Measurements from ENCODE around the gene GPAM. TPM values are rescaled to one million over a fixed set of nuclear protein-coding genes. Genes with fewer than 3 reads are reported as not detected.

Gene GPAM
- total RNA-seq, 2 experiments from 2014 or later: 6.5 to 7.5 TPM

GRCh38 chr10:112187527-112187926, 4.0 kb upstream of the GPAM start:
- no peak overlapping the region for H3K27ac Mint-ChIP-seq
- CTCF ChIA-PET: no interaction called here
- H3K9me3 Mint-ChIP-seq: peaks cover 9% of the 10 kb centered on the region

GRCh38 chr10:112185959-112186358, 2.4 kb upstream of the GPAM start:
- ChIA-PET CTCF (interaction anchor here (0.7 kb wide), 1 partner anchor 8 kb away, joined by 3 read pairs; no protein-coding TSS in a partner anchor), POLR2A (no interaction called here)
- Mint-ChIP-seq H3K4me3 (no peak overlapping the region), H3K4me1 (peaks cover 34% of the 10 kb centered on the region), H3K36me3 (ENCODE audit: low read depth) (peaks cover 5% of the 10 kb centered on the region), H3K9me3 (peaks cover 9% of the 10 kb centered on the region), H3K27me3 (peaks cover 19% of the 10 kb centered on the region), H3K27ac (no peak overlapping the region)
- no peak for DNase-seq

More at GRCh38 chr10:112187527-112187926, 4.0 kb upstream of the GPAM start:
- H3K4me1 Mint-ChIP-seq: peaks cover 29% of the 10 kb centered on the region
- H3K27me3 Mint-ChIP-seq: peaks cover 19% of the 10 kb centered on the region
- POLR2A ChIA-PET: no interaction called here
- peaks cover 5% of the 10 kb centered on the region for H3K36me3 Mint-ChIP-seq (ENCODE audit: low read depth)
- no peak overlapping the region for H3K4me3 Mint-ChIP-seq
- DNase-seq: no peak

GRCh38 chr10:112184379-112184778, 814 bp upstream of the GPAM start:
- Mint-ChIP-seq H3K27me3 (peaks cover 17% of the 10 kb centered on the region), H3K4me1 (peaks cover 34% of the 10 kb centered on the region), H3K27ac (peak overlapping the region; percentile 27), H3K4me3 (peak overlapping the region; percentile 81), H3K36me3 (ENCODE audit: low read depth) (peaks cover 10% of the 10 kb centered on the region), H3K9me3 (peaks cover 9% of the 10 kb centered on the region)
- no peak for DNase-seq
- CTCF ChIA-PET: no interaction called here
- POLR2A ChIA-PET: interaction anchor here (0.7 kb wide), 1 partner anchor 8 kb away, joined by 3 read pairs; no protein-coding TSS in a partner anchor

DNA sequence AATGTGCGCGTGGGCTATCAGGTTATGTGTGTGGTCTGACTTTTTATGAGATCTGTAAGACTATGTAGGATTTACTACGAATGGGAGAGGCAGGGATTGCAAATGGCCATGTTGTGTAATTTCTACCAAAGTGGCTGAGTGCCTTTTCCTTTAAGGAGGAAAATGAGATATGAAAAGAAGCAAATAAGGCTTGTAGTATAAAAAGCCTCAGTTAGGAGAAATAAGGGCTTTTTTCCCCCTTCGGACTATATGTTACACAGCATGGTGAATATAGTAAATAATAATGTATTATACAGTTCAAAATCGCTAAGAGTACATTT, 447 bp upstream of the GPAM start:
- H3K27ac Mint-ChIP-seq: peak overlapping the region; percentile 95
- peaks cover 17% of the 10 kb centered on the region for H3K27me3 Mint-ChIP-seq
- peaks cover 10% of the 10 kb centered on the region for H3K36me3 Mint-ChIP-seq (ENCODE audit: low read depth)
- peak overlapping the region; percentile 81 for H3K4me3 Mint-ChIP-seq
- H3K9me3 Mint-ChIP-seq: peaks cover 9% of the 10 kb centered on the region
- H3K4me1 Mint-ChIP-seq: peaks cover 34% of the 10 kb centered on the region
- DNase-seq: no peak
- ChIA-PET POLR2A (no interaction called here), CTCF (interaction anchor here (2.2 kb wide), 1 partner anchor 12 kb away, joined by 7 read pairs; no protein-coding TSS in a partner anchor)

DNA sequence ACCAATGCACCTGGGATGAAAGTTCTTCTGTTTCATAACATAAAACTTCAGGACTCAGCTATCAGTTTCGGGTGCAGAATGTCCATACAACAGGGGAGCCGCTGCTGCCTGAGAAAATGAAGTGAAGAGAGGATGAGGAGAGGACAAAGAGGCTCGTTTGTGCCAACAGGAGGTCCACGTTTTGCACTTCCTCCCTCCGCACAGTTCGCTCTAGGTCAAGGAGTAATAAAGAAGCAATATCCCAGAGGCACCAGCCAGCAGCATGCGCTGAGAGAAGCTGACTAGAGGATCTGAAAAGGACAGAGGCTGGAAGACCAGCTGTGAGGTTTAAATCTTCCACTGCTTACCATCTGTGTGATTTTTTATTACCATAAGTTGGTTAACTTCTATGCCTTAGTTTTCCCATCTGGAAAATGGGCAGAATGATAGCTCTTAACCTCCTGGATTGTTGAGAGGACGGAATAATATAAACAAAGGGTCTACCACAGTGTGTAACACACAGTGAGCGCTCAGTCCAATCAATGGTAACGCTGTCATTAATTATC, 709 bp downstream of the GPAM start:
- POLR2A ChIA-PET: no interaction called here
- Mint-ChIP-seq H3K4me1 (peaks cover 34% of the 10 kb centered on the region), H3K27me3 (peaks cover 9% of the 10 kb centered on the region)

DNA sequence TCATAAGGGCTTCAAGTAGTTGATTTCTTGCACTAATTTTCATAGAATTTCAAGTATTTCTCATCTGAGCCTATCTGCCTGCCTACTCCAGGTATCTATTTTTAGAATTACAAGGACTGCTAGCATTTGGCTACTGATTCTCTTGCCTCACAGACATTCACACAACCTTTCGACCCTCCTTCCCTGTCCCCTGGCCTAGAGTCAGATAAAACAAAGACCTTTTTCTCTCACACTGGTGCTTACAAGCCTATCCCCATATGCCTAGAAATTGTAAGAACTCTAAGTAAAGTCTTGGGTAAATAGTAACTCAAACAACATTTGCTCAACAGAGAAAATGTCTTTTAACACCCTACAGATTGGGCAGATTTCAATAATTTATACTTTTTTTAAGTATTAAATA, 6.3 kb downstream of the GPAM start:
- DNase-seq: no peak
- POLR2A ChIA-PET: no interaction called here
- Mint-ChIP-seq H3K27me3 (no peaks in the 10 kb centered on the region), H3K27ac (no peak overlapping the region), H3K36me3 (ENCODE audit: low read depth) (peaks cover 19% of the 10 kb centered on the region), H3K4me1 (peaks cover 3% of the 10 kb centered on the region), H3K9me3 (no peaks in the 10 kb centered on the region), H3K4me3 (no peak overlapping the region)
- CTCF ChIA-PET: no interaction called here

More for the DNA sequence above, 709 bp downstream of the GPAM start:
- Mint-ChIP-seq H3K36me3 (ENCODE audit: low read depth) (peaks cover 13% of the 10 kb centered on the region), H3K9me3 (peaks cover 9% of the 10 kb centered on the region), H3K4me3 (peak overlapping the region; percentile 81), H3K27ac (peak overlapping the region; percentile 95)
- CTCF ChIA-PET: interaction anchor here (0.9 to 2.2 kb wide), 3 partner anchors 11 to 46 kb away, joined by 3 to 7 read pairs (median 4); no protein-coding TSS in a partner anchor
- DNase-seq: no peak

- H3K4me3 Mint-ChIP-seq: no peak overlapping the region
- no peak overlapping the region for H3K27ac Mint-ChIP-seq
- no peak for DNase-seq
- peaks cover 1% of the 10 kb centered on the region for H3K4me1 Mint-ChIP-seq
- peaks cover 19% of the 10 kb centered on the region for H3K36me3 Mint-ChIP-seq (ENCODE audit: low read depth)
- ChIA-PET POLR2A (interaction anchor here (0.6 kb wide), 1 partner anchor 8 kb away, joined by 3 read pairs; no protein-coding TSS in a partner anchor), CTCF (interaction anchor here (0.9 to 1.3 kb wide), 2 partner anchors 9 to 16 kb away, joined by 3 to 4 read pairs; no protein-coding TSS in a partner anchor)
- no peaks in the 10 kb centered on the region for H3K9me3 Mint-ChIP-seq
- no peaks in the 10 kb centered on the region for H3K27me3 Mint-ChIP-seq
These were observed 7.0 kb downstream of the GPAM start for GRCh38 chr10:112176543-112176942.

- Mint-ChIP-seq H3K36me3 (ENCODE audit: low read depth) (peaks cover 21% of the 10 kb centered on the region), H3K27me3 (no peaks in the 10 kb centered on the region), H3K4me3 (no peak overlapping the region), H3K27ac (no peak overlapping the region), H3K4me1 (no peaks in the 10 kb centered on the region), H3K9me3 (no peaks in the 10 kb centered on the region)
- CTCF ChIA-PET: interaction anchor here (1.3 kb wide), 1 partner anchor 15 kb away, joined by 4 read pairs; no protein-coding TSS in a partner anchor
- DNase-seq: no peak
- POLR2A ChIA-PET: no interaction called here
These were observed 8.2 kb downstream of the GPAM start for GRCh38 chr10:112175409-112175808.

- H3K27me3 Mint-ChIP-seq: no peaks in the 10 kb centered on the region
- H3K27ac Mint-ChIP-seq: no peak overlapping the region
- DNase-seq: no peak
- ChIA-PET POLR2A (no interaction called here), CTCF (interaction anchor here (1.2 kb wide), 1 partner anchor 12 kb away, joined by 4 read pairs; no protein-coding TSS in a partner anchor)
- no peak overlapping the region for H3K4me3 Mint-ChIP-seq
- no peaks in the 10 kb centered on the region for H3K9me3 Mint-ChIP-seq
- peaks cover 18% of the 10 kb centered on the region for H3K36me3 Mint-ChIP-seq (ENCODE audit: low read depth)
- H3K4me1 Mint-ChIP-seq: no peaks in the 10 kb centered on the region
These were observed 10.4 kb downstream of the GPAM start for GRCh38 chr10:112173206-112173605.

- ChIA-PET POLR2A (no interaction called here), CTCF (no interaction called here)
- no peak for DNase-seq
- H3K27ac Mint-ChIP-seq: no peak overlapping the region
- H3K36me3 Mint-ChIP-seq (ENCODE audit: low read depth): peaks cover 13% of the 10 kb centered on the region
- no peaks in the 10 kb centered on the region for H3K27me3 Mint-ChIP-seq
- no peaks in the 10 kb centered on the region for H3K9me3 Mint-ChIP-seq
- H3K4me1 Mint-ChIP-seq: no peaks in the 10 kb centered on the region
- H3K4me3 Mint-ChIP-seq: no peak overlapping the region
These were observed 14.8 kb downstream of the GPAM start for GRCh38 chr10:112168733-112169132.

DNA sequence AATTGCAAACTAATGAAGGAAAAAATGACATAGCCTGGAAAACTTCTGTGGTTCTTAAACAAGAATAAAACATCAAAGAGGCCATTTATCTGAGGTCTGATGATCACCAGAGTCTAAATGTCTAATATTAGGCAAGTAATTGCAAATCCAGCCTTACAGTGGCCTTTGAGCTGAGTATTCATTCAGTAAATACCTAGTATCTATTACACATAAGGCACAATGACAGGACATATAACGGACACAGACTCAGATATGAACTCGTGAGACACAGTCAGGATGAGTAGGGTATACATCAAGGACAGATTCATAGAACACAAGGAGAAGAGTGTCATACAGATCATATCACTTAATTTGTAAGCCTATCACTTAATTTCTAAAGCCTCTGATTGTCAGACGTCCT, 16.8 kb downstream of the GPAM start:
- H3K4me3 Mint-ChIP-seq: no peak overlapping the region
- ChIA-PET POLR2A (no interaction called here), CTCF (interaction anchor here (1.1 to 1.6 kb wide), 2 partner anchors 9 to 15 kb away, joined by 3 to 4 read pairs; no protein-coding TSS in a partner anchor)
- peaks cover 14% of the 10 kb centered on the region for H3K36me3 Mint-ChIP-seq (ENCODE audit: low read depth)
- H3K27ac Mint-ChIP-seq: no peak overlapping the region
- H3K4me1 Mint-ChIP-seq: no peaks in the 10 kb centered on the region
- H3K27me3 Mint-ChIP-seq: no peaks in the 10 kb centered on the region
- no peak for DNase-seq
- H3K9me3 Mint-ChIP-seq: no peaks in the 10 kb centered on the region

DNA sequence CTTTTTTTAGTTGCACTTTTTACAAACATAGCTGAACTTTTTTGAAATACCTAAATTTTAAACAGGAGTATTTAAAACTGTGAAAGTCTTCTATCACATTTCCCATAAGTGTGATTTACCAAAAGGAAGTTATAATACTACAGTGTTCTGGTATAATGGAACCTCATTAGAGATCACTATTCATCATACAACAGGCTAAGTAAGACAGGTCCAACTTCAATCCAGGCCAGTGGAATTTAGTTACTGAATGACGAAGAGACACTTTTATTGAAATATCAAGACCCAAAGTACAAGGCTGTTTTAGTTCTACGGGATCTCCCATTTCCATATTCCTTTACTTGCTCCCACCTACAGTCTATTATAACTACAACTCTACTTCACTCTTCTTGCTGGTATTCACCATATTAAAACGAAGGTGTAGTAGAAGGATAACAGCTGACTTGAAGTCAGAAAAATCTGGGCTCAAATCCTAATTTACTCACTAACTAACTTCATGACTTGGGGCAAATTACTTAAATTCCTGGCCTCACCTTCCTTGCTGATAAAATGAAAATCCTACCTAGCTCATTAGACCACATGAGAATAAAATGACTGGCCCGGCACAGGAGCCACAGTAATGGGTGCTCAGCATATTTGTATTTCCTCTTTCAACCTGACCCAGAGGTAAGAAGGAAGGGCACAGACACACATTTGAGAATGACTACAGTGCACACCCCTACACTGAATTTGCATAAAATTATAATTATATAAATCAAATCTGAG, 21.6 kb downstream of the GPAM start:
- POLR2A ChIA-PET: no interaction called here
- Mint-ChIP-seq H3K4me1 (no peaks in the 10 kb centered on the region), H3K4me3 (no peak overlapping the region), H3K27me3 (no peaks in the 10 kb centered on the region), H3K36me3 (ENCODE audit: low read depth) (peaks cover 29% of the 10 kb centered on the region), H3K27ac (no peak overlapping the region), H3K9me3 (no peaks in the 10 kb centered on the region)
- CTCF ChIA-PET: interaction anchor here (1.2 to 1.7 kb wide), 2 partner anchors 10 to 13 kb away, joined by 4 read pairs; no protein-coding TSS in a partner anchor
- DNase-seq: no peak

GRCh38 chr10:112160834-112161233, 22.7 kb downstream of the GPAM start:
- no peaks in the 10 kb centered on the region for H3K4me1 Mint-ChIP-seq
- ChIA-PET CTCF (interaction anchor here (1.2 kb wide), 1 partner anchor 15 kb away, joined by 4 read pairs; no protein-coding TSS in a partner anchor), POLR2A (no interaction called here)
- H3K36me3 Mint-ChIP-seq (ENCODE audit: low read depth): peaks cover 35% of the 10 kb centered on the region
- no peaks in the 10 kb centered on the region for H3K9me3 Mint-ChIP-seq
- no peaks in the 10 kb centered on the region for H3K27me3 Mint-ChIP-seq
- no peak overlapping the region for H3K4me3 Mint-ChIP-seq
- DNase-seq: no peak
- no peak overlapping the region for H3K27ac Mint-ChIP-seq
